Prostate gland (tissue), 2 donors: ENCODE data around the gene EFEMP2.

Source experiments
- CTCF ChIP-seq, 4 experiments: fragments of 200-600 bp in 2 of 4; fragments of 450-650 bp in 2 of 4; sonication (generic) in 2 of 4; IDR thresholded peaks; 1 replicate in 3 of 4; 2 replicates in 1 of 4; pipeline ENCODE4 v1.5.1; 2016 to 2019; ENCODE audit warnings: antibody characterized with exemption in 4 of 4, mild to moderate bottlenecking in 2 of 4, moderate library complexity in 2 of 4
- POLR2A ChIP-seq: fragments of 450-650 bp; IDR thresholded peaks from one replicate; pipeline ENCODE4 v1.6.1; 2016; ENCODE audit warnings: antibody characterized with exemption, mild to moderate bottlenecking
- POLR2AphosphoS5 ChIP-seq: sonication (generic); formaldehyde crosslinking; IDR thresholded peaks from one replicate; pipeline ENCODE4 v1.6.1; 2017; ENCODE audit warnings: antibody characterized with exemption

DNA sequence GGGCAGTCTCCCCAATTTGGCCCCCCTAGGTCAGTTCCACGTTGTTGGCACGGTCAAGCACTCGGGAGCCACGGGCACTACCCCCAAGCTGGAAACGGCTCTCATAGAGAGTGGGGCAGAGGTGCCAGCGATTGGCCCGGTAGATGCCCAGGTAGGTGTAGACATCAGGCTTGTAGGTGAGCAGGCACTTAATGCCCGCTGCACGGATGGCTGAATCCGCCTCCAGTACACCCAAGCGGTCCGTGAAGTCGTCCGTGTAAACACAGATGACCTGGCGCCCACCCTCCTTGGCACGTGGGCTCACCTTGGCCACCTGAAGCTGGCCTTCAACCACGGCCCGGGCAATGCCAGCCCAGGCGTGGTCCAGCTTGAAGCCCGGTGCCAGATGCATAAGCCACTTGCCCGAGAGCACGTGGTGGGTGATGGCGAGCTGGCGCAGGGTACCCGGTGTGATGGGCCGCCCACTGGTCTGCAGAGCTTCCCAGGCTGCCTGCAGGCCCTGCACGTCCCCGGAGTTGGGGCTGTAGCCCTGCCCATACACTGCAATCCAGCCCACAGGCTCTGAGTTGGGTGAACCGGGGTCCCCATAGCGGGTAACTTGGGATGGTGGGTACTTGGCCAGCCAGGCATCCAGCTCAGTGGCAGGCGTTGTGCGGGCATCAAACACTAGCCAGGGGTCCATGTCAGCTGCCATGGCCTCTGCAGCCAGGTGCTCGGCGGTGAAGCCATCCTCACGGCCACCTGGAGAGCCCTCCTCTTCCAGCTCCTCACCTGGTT is 45.0 kb upstream of the EFEMP2 start:
- TF ChIP-seq CTCF (IDR thresholded peaks at IDR 0.05) (no peak), POLR2A (no peak), POLR2AphosphoS5 (no peak)
